RWPE2 (cell line): ENCODE results near the gene SH3BP4.

Experiments used
- ATAC-seq: fragments of 200-7000 bp; cut with Tn5 transposase; 3 replicates; pipeline ENCODE4 v1.9.1; 2021; ENCODE audit warnings: low read depth
- DNase-seq: peaks from one replicate; pipeline ENCODE4 v3.0.0-alpha.2; 2020; ENCODE audit warnings: low spot score
- H3K27ac ChIP-seq: fragments of 450-650 bp; 2 replicates; pipeline ENCODE4 v1.5.1; 2017; ENCODE audit warnings: mild to moderate bottlenecking; ENCODE audit not compliant: poor library complexity, severe bottlenecking
- H3K27me3 ChIP-seq: fragments of 250-450 bp; sonication (Bioruptor Pico); 2 replicates; pipeline ENCODE4 v1.5.1; 2021; ENCODE audit warnings: mild to moderate bottlenecking, moderate library complexity; ENCODE audit not compliant: insufficient read depth, poor library complexity, severe bottlenecking
- H3K36me3 ChIP-seq: fragments of 250-450 bp; sonication (Bioruptor Pico); 2 replicates; pipeline ENCODE4 v1.5.1; 2020; ENCODE audit warnings: low read depth, mild to moderate bottlenecking, moderate library complexity
- H3K4me1 ChIP-seq: fragments of 250-450 bp; sonication (Bioruptor Pico); 2 replicates; pipeline ENCODE4 v1.5.1; 2021; ENCODE audit warnings: mild to moderate bottlenecking, moderate library complexity; ENCODE audit not compliant: insufficient read depth, poor library complexity, severe bottlenecking
- H3K4me3 ChIP-seq: fragments of 250-450 bp; sonication (Bioruptor Pico); 2 replicates; pipeline ENCODE4 v1.5.1; 2021; ENCODE audit warnings: mild to moderate bottlenecking, moderate library complexity; ENCODE audit not compliant: severe bottlenecking
- H3K9me3 ChIP-seq: fragments of 250-450 bp; sonication (Bioruptor Pico); 2 replicates; pipeline ENCODE4 v1.5.1; 2021; ENCODE audit warnings: mild to moderate bottlenecking, moderate library complexity; ENCODE audit not compliant: severe bottlenecking
- TF ChIP-seq, protein P1 (sequence below): fragments of 450-650 bp; IDR thresholded peaks from one replicate; pipeline ENCODE4 v1.5.1; 2017; ENCODE audit warnings: mild to moderate bottlenecking, moderate library complexity; ENCODE audit not compliant: poor library complexity, severe bottlenecking

Gene SH3BP4

DNA sequence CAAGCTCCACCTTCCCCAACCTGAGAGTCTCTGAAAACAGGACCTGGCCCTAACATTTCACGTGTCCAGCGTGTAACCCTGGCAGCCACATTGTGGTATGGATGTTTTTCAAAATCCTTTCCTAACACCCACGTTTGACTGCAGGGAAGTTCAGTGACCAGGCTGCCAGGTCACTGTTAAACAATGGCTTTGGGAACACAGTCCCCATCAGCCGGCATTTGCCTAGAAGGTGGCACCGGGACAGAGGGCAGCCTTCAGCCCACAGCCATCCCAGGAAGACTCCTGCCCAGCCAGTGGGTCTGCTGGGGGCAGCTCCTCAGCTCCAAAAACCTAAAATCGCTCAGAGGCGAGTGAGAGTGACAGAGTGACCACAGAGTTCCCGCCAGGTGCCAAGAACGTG lies 140.2 kb downstream of the SH3BP4 start:
- Histone ChIP-seq H3K27me3 (no peaks in the 10 kb centered on the region), H3K4me1 (no peaks in the 10 kb centered on the region), H3K9me3 (no peaks in the 10 kb centered on the region), H3K27ac (no peak overlapping the region), H3K4me3 (no peak overlapping the region), H3K36me3 (no peaks in the 10 kb centered on the region)
- no peak for DNase-seq
- TF ChIP-seq, protein P1, sequence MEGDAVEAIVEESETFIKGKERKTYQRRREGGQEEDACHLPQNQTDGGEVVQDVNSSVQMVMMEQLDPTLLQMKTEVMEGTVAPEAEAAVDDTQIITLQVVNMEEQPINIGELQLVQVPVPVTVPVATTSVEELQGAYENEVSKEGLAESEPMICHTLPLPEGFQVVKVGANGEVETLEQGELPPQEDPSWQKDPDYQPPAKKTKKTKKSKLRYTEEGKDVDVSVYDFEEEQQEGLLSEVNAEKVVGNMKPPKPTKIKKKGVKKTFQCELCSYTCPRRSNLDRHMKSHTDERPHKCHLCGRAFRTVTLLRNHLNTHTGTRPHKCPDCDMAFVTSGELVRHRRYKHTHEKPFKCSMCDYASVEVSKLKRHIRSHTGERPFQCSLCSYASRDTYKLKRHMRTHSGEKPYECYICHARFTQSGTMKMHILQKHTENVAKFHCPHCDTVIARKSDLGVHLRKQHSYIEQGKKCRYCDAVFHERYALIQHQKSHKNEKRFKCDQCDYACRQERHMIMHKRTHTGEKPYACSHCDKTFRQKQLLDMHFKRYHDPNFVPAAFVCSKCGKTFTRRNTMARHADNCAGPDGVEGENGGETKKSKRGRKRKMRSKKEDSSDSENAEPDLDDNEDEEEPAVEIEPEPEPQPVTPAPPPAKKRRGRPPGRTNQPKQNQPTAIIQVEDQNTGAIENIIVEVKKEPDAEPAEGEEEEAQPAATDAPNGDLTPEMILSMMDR: no peak
- no peak for ATAC-seq

DNA sequence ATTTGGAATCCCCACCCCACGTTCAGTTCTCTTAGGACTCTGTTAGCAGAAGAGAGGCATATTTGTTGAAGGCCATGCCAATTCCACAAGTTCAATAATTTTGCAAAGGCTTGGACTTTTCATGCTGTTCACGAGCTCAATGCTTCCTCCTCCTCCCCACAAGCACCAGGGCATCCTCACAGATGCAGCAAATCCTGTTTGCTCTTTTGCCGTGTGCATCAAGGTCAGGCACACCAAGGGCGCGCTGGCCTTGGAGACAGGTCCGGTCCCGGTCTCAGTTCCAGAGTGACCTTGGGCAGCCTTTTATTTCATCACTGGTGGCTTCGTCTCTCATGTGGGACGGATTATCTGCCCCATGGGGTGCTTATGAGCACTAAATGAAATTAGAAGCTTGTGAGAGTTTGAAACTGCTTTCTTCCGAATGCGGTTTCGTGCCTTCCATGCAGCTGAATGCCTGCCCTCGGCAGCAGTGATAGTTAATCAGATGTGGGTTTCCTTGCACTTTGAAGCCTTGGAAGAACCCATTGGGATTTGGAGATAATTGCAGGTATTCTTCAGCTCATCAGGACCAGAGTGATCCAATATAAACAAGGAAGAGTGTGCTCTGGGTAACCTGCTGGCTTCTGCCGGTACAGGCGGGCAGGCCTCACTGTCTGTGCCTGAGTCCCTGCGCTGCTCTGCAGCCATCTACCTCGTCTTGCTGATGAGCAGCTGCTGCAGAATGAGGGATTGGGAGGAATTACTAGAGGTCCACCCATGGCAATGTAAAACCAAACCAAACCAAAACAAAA lies 140.8 kb downstream of the SH3BP4 start:
- H3K9me3 ChIP-seq: no peaks in the 10 kb centered on the region
- ATAC-seq: no peak
- no peak overlapping the region for H3K4me3 ChIP-seq
- DNase-seq: no peak
- no peaks in the 10 kb centered on the region for H3K36me3 ChIP-seq
- TF ChIP-seq, protein P1: no peak
- no peak overlapping the region for H3K27ac ChIP-seq
- no peaks in the 10 kb centered on the region for H3K4me1 ChIP-seq
- no peaks in the 10 kb centered on the region for H3K27me3 ChIP-seq

DNA sequence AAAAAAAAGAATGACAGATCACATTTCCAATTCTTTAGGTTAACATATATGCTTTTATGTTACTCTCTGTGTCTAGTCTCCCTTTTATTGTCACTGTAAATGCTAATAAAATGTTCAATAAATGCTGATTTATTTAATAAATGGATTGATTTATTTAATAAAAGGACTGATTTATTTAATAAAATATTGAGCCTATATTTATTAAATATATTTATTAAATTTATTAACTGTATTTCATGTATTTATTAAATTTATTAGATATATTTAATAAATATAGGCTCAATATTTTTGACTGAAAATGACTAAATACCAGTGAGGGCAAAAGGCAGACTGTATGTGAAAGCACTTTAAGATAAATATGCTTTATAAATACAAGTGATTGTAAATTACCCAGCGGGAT lies 142.6 kb downstream of the SH3BP4 start:
- ATAC-seq: no peak
- Histone ChIP-seq H3K27me3 (no peaks in the 10 kb centered on the region), H3K9me3 (no peaks in the 10 kb centered on the region), H3K4me3 (no peak overlapping the region), H3K4me1 (peaks cover 9% of the 10 kb centered on the region), H3K27ac (no peak overlapping the region), H3K36me3 (no peaks in the 10 kb centered on the region)
- no peak for DNase-seq
- TF ChIP-seq, protein P1: no peak

DNA sequence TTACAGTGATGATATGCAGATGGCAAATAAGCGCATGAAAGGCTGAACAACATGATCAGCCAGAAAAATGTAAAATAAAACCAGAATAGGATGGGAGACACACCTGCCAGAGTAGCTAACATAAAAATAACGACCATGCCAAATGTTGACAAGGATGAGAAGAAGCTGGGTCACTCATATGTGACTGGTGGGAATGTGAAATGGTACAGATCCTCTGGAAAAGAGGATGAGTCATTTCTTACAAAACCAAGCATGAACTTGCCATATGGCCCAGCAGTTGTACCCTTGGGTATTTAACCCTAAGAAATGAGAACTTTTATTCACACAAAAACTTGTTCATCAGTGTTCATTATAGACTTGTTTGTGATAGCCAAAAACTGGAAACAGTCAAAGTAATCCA lies 143.8 kb downstream of the SH3BP4 start:
- H3K4me1 ChIP-seq: peaks cover 9% of the 10 kb centered on the region
- ATAC-seq (no peak), DNase-seq (no peak)
- H3K27me3 ChIP-seq: no peaks in the 10 kb centered on the region
- H3K4me3 ChIP-seq: no peak overlapping the region
- no peaks in the 10 kb centered on the region for H3K9me3 ChIP-seq
- H3K27ac ChIP-seq: no peak overlapping the region
- no peaks in the 10 kb centered on the region for H3K36me3 ChIP-seq
- TF ChIP-seq, protein P1: no peak

DNA sequence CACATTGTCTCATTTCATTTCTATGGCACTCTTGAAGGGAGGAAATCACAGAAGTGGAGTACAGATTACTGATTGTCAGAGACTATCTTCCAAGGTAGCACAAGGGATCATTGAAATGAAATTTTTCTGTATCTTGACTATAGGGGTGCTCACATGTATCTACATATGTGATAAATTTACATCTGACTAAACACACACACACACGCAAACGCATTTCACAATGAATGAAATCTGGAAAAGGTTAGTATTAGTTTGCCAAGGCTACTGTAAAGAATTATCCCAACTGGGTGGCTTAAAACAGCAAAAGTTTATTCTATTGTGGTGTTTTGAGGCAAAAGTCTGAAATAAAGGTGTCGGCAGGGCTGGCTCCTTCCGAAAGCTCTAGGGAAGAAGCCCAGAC lies 144.6 kb downstream of the SH3BP4 start:
- peaks cover 9% of the 10 kb centered on the region for H3K4me1 ChIP-seq
- H3K27ac ChIP-seq: no peak overlapping the region
- DNase-seq (no peak), ATAC-seq (no peak)
- H3K27me3 ChIP-seq: no peaks in the 10 kb centered on the region
- TF ChIP-seq, protein P1: no peak
- H3K9me3 ChIP-seq: no peaks in the 10 kb centered on the region
- no peaks in the 10 kb centered on the region for H3K36me3 ChIP-seq
- no peak overlapping the region for H3K4me3 ChIP-seq
